ENCODE results near the gene RNF213.
"Not testable (repeated sequence)": the region's sequence is repeated elsewhere in the genome, so short reads cannot be mapped to it uniquely, and the experiment has no call there.

The RNF213 gene

GRCh38 chr17:80223142-80223815 is 37.4 kb upstream of the RNF213 start:
- no peak overlapping the region for H3K4me3 ChIP-seq
- no peak overlapping the region for H3K27ac ChIP-seq

GRCh38 chr17:80223838-80224497 is 36.7 kb upstream of the RNF213 start:
- no peak overlapping the region for H3K27ac ChIP-seq
- H3K4me3 ChIP-seq, result no peak overlapping the region

- Histone ChIP-seq H3K27ac (no peak overlapping the region), H3K4me3 (no peak overlapping the region)
Observed at GRCh38 chr17:80224683-80225082, 36.0 kb upstream of the RNF213 start.

GRCh38 chr17:80225230-80225629 is 35.4 kb upstream of the RNF213 start:
- no peak overlapping the region for H3K4me3 ChIP-seq

GRCh38 chr17:80227156-80227555 is 33.5 kb upstream of the RNF213 start:
- no peak overlapping the region for H3K27ac ChIP-seq

More at GRCh38 chr17:80225230-80225629, 35.4 kb upstream of the RNF213 start:
- no peak overlapping the region for H3K27ac ChIP-seq

GRCh38 chr17:80227666-80228065 is 33.0 kb upstream of the RNF213 start:
- no peak overlapping the region for H3K4me3 ChIP-seq
- H3K27ac ChIP-seq, result no peak overlapping the region

More at GRCh38 chr17:80227156-80227555, 33.5 kb upstream of the RNF213 start:
- H3K4me3 ChIP-seq, result no peak overlapping the region

- no peak overlapping the region for H3K27ac ChIP-seq
- no peak overlapping the region for H3K4me3 ChIP-seq
Observed at GRCh38 chr17:80228477-80228876, 32.2 kb upstream of the RNF213 start.

GRCh38 chr17:80229011-80229410 is 31.6 kb upstream of the RNF213 start:
- Histone ChIP-seq H3K4me3 (no peak overlapping the region), H3K27ac (no peak overlapping the region)

GRCh38 chr17:80232438-80232837 is 28.2 kb upstream of the RNF213 start:
- Histone ChIP-seq H3K4me3 (no peak overlapping the region), H3K27ac (no peak overlapping the region)

GRCh38 chr17:80233202-80233601 is 27.4 kb upstream of the RNF213 start:
- H3K27ac ChIP-seq, result no peak overlapping the region
- H3K4me3 ChIP-seq, result no peak overlapping the region

GRCh38 chr17:80236911-80237310 is 23.7 kb upstream of the RNF213 start:
- H3K4me3 ChIP-seq, result no peak overlapping the region
- no peak overlapping the region for H3K27ac ChIP-seq

GRCh38 chr17:80237386-80237785 is 23.3 kb upstream of the RNF213 start:
- Histone ChIP-seq H3K4me3 (no peak overlapping the region), H3K27ac (no peak overlapping the region)

- H3K27ac ChIP-seq, result no peak overlapping the region
- H3K4me3 ChIP-seq, result no peak overlapping the region
Observed at GRCh38 chr17:80242505-80242904, 18.1 kb upstream of the RNF213 start.

- no peak overlapping the region for H3K4me3 ChIP-seq
- no peak overlapping the region for H3K27ac ChIP-seq
Observed at GRCh38 chr17:80243526-80244433, 16.9 kb upstream of the RNF213 start.

GRCh38 chr17:80244448-80244847 is 16.2 kb upstream of the RNF213 start:
- H3K4me3 ChIP-seq, H3K27ac ChIP-seq: not testable (repeated sequence)

GRCh38 chr17:80244871-80245509 is 15.7 kb upstream of the RNF213 start:
- H3K27ac ChIP-seq, result no peak overlapping the region
- H3K4me3 ChIP-seq, result no peak overlapping the region

- no peak overlapping the region for H3K27ac ChIP-seq
- no peak overlapping the region for H3K4me3 ChIP-seq
Observed at GRCh38 chr17:80245566-80246265, 14.9 kb upstream of the RNF213 start.

GRCh38 chr17:80246266-80246681 is 14.4 kb upstream of the RNF213 start:
- Histone ChIP-seq H3K4me3 (no peak overlapping the region), H3K27ac (no peak overlapping the region)

- Histone ChIP-seq H3K27ac (no peak overlapping the region), H3K4me3 (no peak overlapping the region)
Observed at GRCh38 chr17:80246726-80247125, 13.9 kb upstream of the RNF213 start.

Data from skin epidermis (tissue), 12 donors.